Body of pancreas (tissue), 4 donors: ENCODE data around the gene FZD2.

ENCODE experiments used
- POLR2A ChIP-seq, 3 donors: fragments of 450-650 bp; IDR thresholded peaks; one replicate each; pipeline ENCODE4 v1.6.1; 2016; ENCODE audit warnings: antibody characterized with exemption in 3 of 3, mild to moderate bottlenecking in 2 of 3
- TF ChIP-seq, protein P1 (sequence below), 7 experiments: fragments of 450-650 bp in 4 of 7; fragments of 200-600 bp in 3 of 7; sonication (generic) in 3 of 7; IDR thresholded peaks; one replicate each; pipeline ENCODE4 v1.5.1; 2016 to 2019; ENCODE audit warnings: antibody characterized with exemption in 7 of 7

DNA sequence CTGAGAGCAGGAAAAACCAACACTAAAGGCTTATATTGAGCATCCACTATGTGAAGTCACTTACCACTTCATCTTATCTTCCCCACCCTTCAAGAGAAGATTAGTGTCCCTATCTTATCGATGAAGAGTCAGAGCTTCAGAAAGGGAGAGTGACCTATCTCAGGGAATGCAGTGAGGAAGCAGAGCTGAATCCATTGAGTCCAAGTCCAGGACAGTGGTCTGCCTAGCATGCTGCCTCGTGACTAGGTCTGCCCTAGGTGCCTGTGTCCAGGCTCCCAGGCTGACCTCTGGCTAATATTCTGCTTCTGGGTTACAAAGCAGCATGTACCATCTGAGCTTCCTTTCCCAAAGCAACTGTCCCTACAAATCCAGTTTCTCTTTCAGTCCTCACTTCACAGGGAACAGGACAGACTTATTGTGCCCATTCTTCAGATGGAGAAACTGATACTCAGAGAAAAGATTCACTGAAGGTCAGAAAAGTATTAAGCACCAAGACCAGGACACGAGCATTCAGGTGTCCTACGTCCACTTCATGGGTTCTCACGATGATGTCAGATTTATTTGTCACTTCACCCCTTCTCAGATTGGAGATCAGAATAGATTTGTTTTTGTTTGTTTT, 13.3 kb upstream of the FZD2 start:
- TF ChIP-seq, protein P1, sequence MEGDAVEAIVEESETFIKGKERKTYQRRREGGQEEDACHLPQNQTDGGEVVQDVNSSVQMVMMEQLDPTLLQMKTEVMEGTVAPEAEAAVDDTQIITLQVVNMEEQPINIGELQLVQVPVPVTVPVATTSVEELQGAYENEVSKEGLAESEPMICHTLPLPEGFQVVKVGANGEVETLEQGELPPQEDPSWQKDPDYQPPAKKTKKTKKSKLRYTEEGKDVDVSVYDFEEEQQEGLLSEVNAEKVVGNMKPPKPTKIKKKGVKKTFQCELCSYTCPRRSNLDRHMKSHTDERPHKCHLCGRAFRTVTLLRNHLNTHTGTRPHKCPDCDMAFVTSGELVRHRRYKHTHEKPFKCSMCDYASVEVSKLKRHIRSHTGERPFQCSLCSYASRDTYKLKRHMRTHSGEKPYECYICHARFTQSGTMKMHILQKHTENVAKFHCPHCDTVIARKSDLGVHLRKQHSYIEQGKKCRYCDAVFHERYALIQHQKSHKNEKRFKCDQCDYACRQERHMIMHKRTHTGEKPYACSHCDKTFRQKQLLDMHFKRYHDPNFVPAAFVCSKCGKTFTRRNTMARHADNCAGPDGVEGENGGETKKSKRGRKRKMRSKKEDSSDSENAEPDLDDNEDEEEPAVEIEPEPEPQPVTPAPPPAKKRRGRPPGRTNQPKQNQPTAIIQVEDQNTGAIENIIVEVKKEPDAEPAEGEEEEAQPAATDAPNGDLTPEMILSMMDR (IDR thresholded peaks at IDR 0.05) = no peak
- TF ChIP-seq POLR2A (IDR thresholded peaks at IDR 0.05) = no peak
